ENCODE data around the gene ACTN4.

The ACTN4 gene

DNA sequence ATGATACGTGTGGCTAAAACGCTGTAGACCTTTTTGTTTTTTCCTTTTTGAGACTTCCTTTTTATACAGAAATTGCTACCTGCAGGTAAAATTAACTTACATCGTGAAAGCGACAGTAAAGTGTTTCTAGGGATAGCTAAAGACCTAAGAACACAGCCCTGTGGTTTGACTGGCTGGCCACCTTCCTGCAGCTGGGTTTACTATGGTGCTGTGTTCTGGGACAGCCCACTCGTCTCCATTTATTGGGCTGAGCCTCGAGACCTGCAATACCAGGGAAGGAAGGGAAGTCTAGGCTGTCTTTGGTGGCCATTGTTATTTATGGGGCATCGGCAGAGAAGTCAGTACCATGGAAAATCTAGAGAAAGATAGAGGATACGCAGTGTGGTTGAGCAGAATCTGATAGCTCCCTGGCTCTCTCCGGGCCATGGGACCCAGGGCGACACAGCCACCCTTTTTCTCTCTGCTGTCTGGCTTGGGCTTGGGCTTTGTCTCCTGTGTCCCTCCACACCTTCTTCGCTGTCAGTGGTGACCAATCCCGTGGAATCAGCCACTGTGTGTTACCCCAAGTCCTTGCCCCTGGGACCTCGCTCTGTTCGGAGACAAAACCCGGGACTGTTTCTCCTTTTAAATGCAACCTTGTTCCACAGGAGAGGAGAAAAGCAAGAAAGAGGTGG, 30.9 kb downstream of the ACTN4 start:
- no peak for DNase-seq (ENCODE audit: low spot score)

DNA sequence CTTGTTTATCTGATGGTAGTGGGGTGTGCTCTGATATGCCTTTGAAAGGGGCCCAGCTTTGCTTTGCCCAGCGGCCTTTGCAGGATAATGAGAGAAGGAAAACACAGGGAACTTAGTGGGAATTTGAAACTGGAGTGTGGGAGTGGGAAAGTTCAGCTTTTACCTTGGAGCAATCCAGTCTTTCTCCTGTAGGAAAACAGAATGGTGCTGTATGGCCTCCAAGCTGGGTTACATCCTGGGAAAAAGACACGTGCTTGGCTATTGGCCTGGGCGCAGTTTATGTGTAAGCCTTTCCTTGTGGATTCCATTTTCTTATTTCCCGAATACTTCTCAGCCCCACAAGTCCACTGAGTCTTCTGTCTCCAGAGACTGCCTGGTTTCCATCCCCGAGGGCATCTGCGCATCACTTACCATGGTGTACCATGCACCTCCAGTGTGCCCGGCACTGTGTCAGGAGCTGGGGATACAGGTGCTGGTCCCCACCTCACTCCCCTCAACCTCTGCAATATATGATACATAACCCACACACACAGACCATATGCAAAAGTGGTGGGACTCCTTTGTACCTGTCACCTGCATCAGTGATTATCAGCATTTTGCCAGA, 31.5 kb downstream of the ACTN4 start:
- DNase-seq (ENCODE audit: low spot score), result no peak

DNA sequence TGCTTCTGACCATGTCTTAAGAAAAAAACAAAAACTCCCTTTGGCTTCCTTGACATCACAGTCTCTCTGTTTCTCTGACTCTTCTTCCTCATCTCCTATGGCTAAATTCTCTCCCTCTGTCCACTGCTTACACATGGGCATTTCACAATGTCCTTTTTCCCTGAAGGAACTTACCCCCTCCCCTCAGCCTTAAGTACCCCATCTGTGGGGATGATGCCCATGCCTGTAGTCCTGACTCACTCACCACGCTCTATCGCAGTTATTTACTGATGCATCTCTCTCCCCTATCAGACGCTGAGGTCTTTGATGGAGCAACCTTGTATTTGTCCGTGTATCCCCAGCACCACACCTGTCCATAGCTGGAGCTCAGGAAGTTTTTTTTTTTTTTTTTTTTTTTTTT, 32.4 kb downstream of the ACTN4 start:
- no peak for DNase-seq (ENCODE audit: low spot score)

- DNase-seq (ENCODE audit: low spot score), result no peak
These were observed 34.9 kb downstream of the ACTN4 start for GRCh38 chr19:38682195-38682867.

DNA sequence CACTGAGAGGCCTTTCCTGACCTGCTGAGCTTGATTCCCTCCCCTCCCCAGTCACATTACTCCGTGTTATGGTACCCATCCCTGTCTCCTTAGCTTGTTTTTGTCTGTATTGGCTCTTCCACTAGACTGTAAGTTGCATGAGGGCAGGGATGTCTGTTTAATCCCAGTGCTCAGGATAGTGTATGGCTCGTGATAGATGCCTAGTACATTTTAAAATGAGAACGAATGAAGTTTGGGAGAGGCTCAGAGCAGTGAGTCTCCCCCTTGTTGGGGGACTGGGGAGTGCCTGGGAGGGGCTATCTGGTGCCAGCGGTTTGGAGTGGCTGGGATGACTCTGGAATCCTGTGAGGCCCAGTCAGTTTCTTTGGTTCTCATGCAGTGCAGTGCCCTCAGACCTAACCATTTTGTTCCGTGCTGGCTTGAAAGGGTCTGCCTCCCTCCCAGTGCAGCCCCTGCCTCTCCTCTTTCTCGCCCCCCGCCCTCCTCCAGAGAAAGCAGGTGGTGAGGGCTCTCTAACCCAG, 35.5 kb downstream of the ACTN4 start:
- no peak for DNase-seq (ENCODE audit: low spot score)

DNA sequence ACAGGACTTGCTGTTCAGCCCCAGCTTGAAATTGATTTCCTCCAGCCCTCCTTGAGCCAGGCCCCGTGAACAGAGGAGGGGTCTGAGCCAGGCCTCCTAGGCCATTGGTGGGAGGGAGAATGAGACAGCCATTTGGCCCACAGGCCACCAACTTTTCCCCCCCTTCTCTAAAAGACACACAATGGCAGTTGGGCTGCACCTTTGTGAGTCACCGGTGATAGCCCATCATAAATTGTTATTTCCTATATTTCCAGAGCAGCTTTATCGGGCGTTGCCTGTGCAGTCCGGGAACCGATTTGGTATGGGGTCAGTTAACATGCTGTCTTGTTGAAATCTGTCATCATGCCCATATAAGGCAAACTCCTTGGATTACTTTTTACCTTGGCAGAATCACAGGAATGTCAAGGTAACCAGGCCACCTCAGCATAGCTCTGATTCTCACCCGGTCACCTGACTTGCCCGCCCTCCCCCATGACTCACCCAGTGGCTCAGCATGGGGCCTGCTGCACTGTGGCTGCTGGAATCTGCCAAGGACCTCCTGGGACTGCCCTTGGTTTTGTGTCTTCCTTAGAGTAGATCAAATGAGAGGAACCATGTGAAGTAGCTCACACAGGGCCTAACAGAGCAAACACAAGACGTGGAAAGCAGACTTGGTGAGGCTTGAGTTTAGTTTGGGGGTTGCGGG, 36.1 kb downstream of the ACTN4 start:
- peak; percentile 31 for DNase-seq (ENCODE audit: low spot score)

- no peak for DNase-seq (ENCODE audit: low spot score)
These were observed 36.8 kb downstream of the ACTN4 start for GRCh38 chr19:38684078-38684861.

- no peak for DNase-seq (ENCODE audit: low spot score)
These were observed 37.6 kb downstream of the ACTN4 start for GRCh38 chr19:38684862-38685665.

DNA sequence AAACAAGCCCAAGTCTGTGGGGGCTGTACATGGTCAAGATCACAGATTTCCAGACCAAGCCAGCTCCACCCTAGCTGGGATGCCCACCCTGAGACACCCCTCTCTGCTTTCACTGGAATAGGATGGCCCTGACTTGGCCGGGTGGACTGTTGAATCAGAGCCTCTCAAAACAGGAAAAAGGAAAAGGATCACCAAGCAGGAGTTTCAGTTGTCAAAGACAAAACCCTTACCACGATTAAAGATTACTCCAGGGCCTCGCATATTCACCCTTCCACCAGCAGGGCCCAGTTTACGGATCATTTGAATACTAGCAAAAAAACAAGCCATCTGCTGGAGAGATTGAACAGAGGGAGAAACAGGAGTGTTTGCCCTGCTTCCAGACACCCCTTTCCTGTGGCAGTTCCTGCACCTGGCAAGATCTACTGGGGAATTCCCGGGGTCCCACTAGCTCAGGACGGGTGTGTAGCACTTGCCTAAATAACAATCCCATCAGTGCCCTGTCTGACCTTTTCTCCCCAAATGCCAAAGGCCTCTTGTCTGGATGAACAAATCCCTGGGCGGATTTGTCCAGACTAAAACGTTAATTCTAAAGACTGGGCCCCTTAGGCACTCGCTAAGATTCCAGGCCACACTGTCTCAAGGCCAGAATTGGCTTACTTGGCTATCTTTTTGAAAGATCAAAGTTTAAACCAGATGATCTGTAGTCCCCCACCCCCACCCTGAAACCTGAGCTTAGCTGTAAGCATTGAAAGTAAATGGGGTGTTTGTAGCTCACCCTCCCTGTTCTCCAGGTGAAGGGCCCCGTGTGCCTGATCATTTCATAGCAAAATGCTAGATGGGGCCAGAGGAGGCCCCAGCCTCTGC, 38.4 kb downstream of the ACTN4 start:
- DNase-seq (ENCODE audit: low spot score), result peak; percentile 41

- no peak for DNase-seq (ENCODE audit: low spot score)
These were observed 39.1 kb downstream of the ACTN4 start for GRCh38 chr19:38686530-38686888.

GRCh38 chr19:38687837-38688378, 40.5 kb downstream of the ACTN4 start:
- no peak for DNase-seq (ENCODE audit: low spot score)

GRCh38 chr19:38690146-38690545, 42.7 kb downstream of the ACTN4 start:
- no peak for DNase-seq (ENCODE audit: low spot score)

DNA sequence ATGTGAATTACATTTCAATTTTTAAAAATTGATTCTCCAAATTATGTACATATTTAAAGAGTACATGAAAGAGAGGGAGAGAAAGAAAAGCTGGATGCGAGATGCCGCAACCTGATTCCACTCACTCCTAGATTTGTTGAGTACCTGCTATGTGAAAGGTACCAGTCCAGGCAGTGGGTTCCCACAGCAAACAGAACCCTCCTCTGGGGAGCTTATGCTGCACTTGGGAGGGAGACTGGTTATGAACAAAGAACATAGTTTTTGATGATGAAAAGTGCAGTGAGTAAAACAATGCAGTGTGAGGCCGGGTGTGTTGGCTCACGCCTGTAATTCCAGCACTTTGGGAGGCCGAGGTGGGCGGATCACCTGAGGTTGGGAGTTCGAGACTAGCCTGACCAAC, 43.4 kb downstream of the ACTN4 start:
- no peak for DNase-seq (ENCODE audit: low spot score)

GRCh38 chr19:38691938-38692457, 44.5 kb downstream of the ACTN4 start:
- no peak for DNase-seq (ENCODE audit: low spot score)

- DNase-seq (ENCODE audit: low spot score), result no peak
These were observed 45.3 kb downstream of the ACTN4 start for GRCh38 chr19:38692458-38693379.

GRCh38 chr19:38693380-38694223, 46.2 kb downstream of the ACTN4 start:
- DNase-seq (ENCODE audit: low spot score), result no peak

DNA sequence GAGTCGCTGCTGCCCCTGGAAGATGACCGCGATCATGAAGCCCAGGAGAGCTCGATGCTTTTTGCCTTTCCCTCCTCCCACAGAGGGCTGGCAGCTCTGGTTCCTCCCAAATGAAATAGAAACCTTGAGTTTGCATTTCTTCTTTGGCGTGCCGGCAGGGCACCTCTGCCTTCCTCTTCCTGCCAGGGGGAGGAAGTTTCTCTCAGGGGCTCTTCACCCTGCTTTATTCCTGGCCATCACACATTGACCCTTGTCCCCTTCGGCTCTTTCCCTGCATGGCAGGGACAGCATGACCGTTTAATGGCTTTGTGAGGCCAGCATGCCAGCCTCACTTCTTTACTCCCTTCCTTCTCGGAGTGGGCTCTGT, 47.9 kb downstream of the ACTN4 start:
- DNase-seq (ENCODE audit: low spot score), result no peak
